Astrocyte (in vitro differentiated cells and primary cell): ENCODE data around the gene CMSS1. TPM values are rescaled to one million over a fixed set of nuclear protein-coding genes. Genes with fewer than 3 reads are reported as not detected.

Source experiments
- DNase-seq: peaks from one replicate; pipeline ENCODE4 v3.0.0-alpha.2; 2010; ENCODE audit warnings: low read depth
- FAIRE-seq: peaks from 2 replicates; lab custom pipeline; 2011; peaks lifted over from hg19 to GRCh38; lab: Jason Lieb, UNC
- H2AFZ ChIP-seq: 2 replicates; pipeline ENCODE4 v1.6.0; 2012; ENCODE audit warnings: low read depth, low read length, inconsistent platforms
- H3K27ac ChIP-seq: 2 replicates; pipeline ENCODE4 v1.5.1; 2011; ENCODE audit warnings: low read depth, low read length, inconsistent platforms
- H3K27me3 ChIP-seq: 2 replicates; pipeline ENCODE4 v1.6.0; 2011; ENCODE audit warnings: low read length, inconsistent platforms; ENCODE audit not compliant: insufficient read depth
- H3K36me3 ChIP-seq: 2 replicates; pipeline ENCODE4 v1.5.1; 2011; ENCODE audit warnings: low read length, inconsistent platforms; ENCODE audit not compliant: insufficient read depth
- H3K4me1 ChIP-seq: 2 replicates; pipeline ENCODE4 v1.5.1; 2011; ENCODE audit warnings: low read length, inconsistent platforms; ENCODE audit not compliant: insufficient read depth
- H3K4me2 ChIP-seq: 2 replicates; pipeline ENCODE4 v1.6.0; 2012; ENCODE audit warnings: low read length, inconsistent platforms
- H3K4me3 ChIP-seq: 2 replicates; pipeline ENCODE4 v1.5.1; 2011; ENCODE audit warnings: low read depth, mild to moderate bottlenecking, low read length, inconsistent platforms; ENCODE audit not compliant: insufficient read depth
- H3K79me2 ChIP-seq: 2 replicates; pipeline ENCODE4 v1.6.0; 2012; ENCODE audit warnings: mild to moderate bottlenecking, low read length, inconsistent platforms; ENCODE audit not compliant: insufficient read depth
- H3K9ac ChIP-seq: 2 replicates; pipeline ENCODE4 v1.6.0; 2012; ENCODE audit warnings: mild to moderate bottlenecking, low read length, inconsistent platforms
- H3K9me3 ChIP-seq: 2 replicates; pipeline ENCODE4 v1.5.1; 2012; ENCODE audit warnings: low read depth, mild to moderate bottlenecking, low read length, inconsistent platforms; ENCODE audit not compliant: insufficient read depth
- H4K20me1 ChIP-seq: 2 replicates; pipeline ENCODE4 v1.6.0; 2012; ENCODE audit warnings: low read length, inconsistent platforms; ENCODE audit not compliant: insufficient read depth
- H3K27ac Mint-ChIP-seq: one replicate; pipeline ENCODE4 v1.8.0; 2021; ENCODE audit warnings: mild to moderate bottlenecking, mixed read lengths; ENCODE audit not compliant: unreplicated experiment
- H3K27me3 Mint-ChIP-seq: one replicate; pipeline ENCODE4 v1.8.0; 2021; ENCODE audit warnings: low read depth, mixed read lengths; ENCODE audit not compliant: unreplicated experiment
- H3K36me3 Mint-ChIP-seq: one replicate; pipeline ENCODE4 v1.8.0; 2021; ENCODE audit warnings: low read depth, mixed read lengths; ENCODE audit not compliant: unreplicated experiment
- H3K4me1 Mint-ChIP-seq: one replicate; pipeline ENCODE4 v1.8.0; 2021; ENCODE audit warnings: low read depth, mixed read lengths; ENCODE audit not compliant: unreplicated experiment
- H3K4me3 Mint-ChIP-seq: one replicate; pipeline ENCODE4 v1.8.0; 2021; ENCODE audit warnings: mild to moderate bottlenecking, moderate library complexity, mixed read lengths; ENCODE audit not compliant: unreplicated experiment
- H3K9me3 Mint-ChIP-seq: one replicate; pipeline ENCODE4 v1.8.0; 2021; ENCODE audit warnings: mild to moderate bottlenecking, mixed read lengths; ENCODE audit not compliant: unreplicated experiment
- CTCF ChIP-seq: IDR thresholded peaks from 2 replicates; pipeline ENCODE4 v1.5.1; 2011; ENCODE audit warnings: low read depth, mild to moderate bottlenecking, inconsistent platforms, low read length, moderate library complexity; ENCODE audit not compliant: insufficient read depth
- EZH2 ChIP-seq: IDR thresholded peaks from 2 replicates; pipeline ENCODE4 v1.6.1; 2012; ENCODE audit warnings: mild to moderate bottlenecking, low read length, inconsistent platforms; ENCODE audit not compliant: insufficient read depth
- total RNA-seq: library from RNA; stranded (reverse); gene quantifications from 2 replicates; pipeline ENCODE4 v1.2.1, GENCODE V29; 2021

CMSS1 gene
- total RNA-seq, 1 donor from 2014 or later: 12.5 TPM

GRCh38 chr3:100001526-100002270 is 184.0 kb downstream of the CMSS1 start:
- no peaks in the 10 kb centered on the region for H3K36me3 Mint-ChIP-seq
- no peaks in the 10 kb centered on the region for H3K36me3 ChIP-seq
- no peaks in the 10 kb centered on the region for H3K9me3 ChIP-seq
- H3K79me2 ChIP-seq: no peaks in the 10 kb centered on the region
- H3K27ac Mint-ChIP-seq: peak overlapping the region; percentile 72
- no peaks in the 10 kb centered on the region for H3K27me3 Mint-ChIP-seq
- no peak overlapping the region for H2AFZ ChIP-seq
- no peak overlapping the region for H3K9ac ChIP-seq
- DNase-seq (no peak), FAIRE-seq (no peak)
- H3K4me1 Mint-ChIP-seq: peaks cover 48% of the 10 kb centered on the region
- H3K4me3 ChIP-seq: no peak overlapping the region
- no peak overlapping the region for H3K4me3 Mint-ChIP-seq
- H3K9me3 Mint-ChIP-seq: no peaks in the 10 kb centered on the region
- H3K4me2 ChIP-seq: no peak overlapping the region
- TF ChIP-seq CTCF: no peak
- TF ChIP-seq EZH2: no peak
- no peaks in the 10 kb centered on the region for H3K27me3 ChIP-seq
- H3K27ac ChIP-seq: peak overlapping the region; percentile 82
- peaks cover 29% of the 10 kb centered on the region for H3K4me1 ChIP-seq
- H4K20me1 ChIP-seq: no peaks in the 10 kb centered on the region

- H3K79me2 ChIP-seq: no peaks in the 10 kb centered on the region
- peaks cover 51% of the 10 kb centered on the region for H3K4me1 Mint-ChIP-seq
- peak overlapping the region; percentile 72 for H3K27ac Mint-ChIP-seq
- peak overlapping the region; percentile 82 for H3K27ac ChIP-seq
- no peaks in the 10 kb centered on the region for H3K27me3 Mint-ChIP-seq
- TF ChIP-seq EZH2 (no peak), CTCF (no peak)
- no peaks in the 10 kb centered on the region for H3K27me3 ChIP-seq
- H3K9me3 Mint-ChIP-seq: no peaks in the 10 kb centered on the region
- peak overlapping the region; percentile 48 for H3K4me2 ChIP-seq
- H3K36me3 Mint-ChIP-seq: no peaks in the 10 kb centered on the region
- peaks cover 29% of the 10 kb centered on the region for H3K4me1 ChIP-seq
- no peak overlapping the region for H2AFZ ChIP-seq
- H3K9me3 ChIP-seq: no peaks in the 10 kb centered on the region
- peak overlapping the region; percentile 55 for H3K9ac ChIP-seq
- FAIRE-seq (peak; percentile 99), DNase-seq (peak; percentile 100)
- H3K4me3 ChIP-seq: no peak overlapping the region
- no peaks in the 10 kb centered on the region for H3K36me3 ChIP-seq
- no peaks in the 10 kb centered on the region for H4K20me1 ChIP-seq
- H3K4me3 Mint-ChIP-seq: no peak overlapping the region
Observed at GRCh38 chr3:100002599-100003350, 185.1 kb downstream of the CMSS1 start.
